Measurements from ENCODE around the gene LRRK1. TPM values are rescaled to one million over a fixed set of nuclear protein-coding genes. Genes with fewer than 3 reads are reported as not detected.

LRRK1 gene
- polyA plus RNA-seq, 1 donor (not counting 4 experiments of a cell fraction or from before 2014, with no cell fraction given): 6.2 TPM

DNA sequence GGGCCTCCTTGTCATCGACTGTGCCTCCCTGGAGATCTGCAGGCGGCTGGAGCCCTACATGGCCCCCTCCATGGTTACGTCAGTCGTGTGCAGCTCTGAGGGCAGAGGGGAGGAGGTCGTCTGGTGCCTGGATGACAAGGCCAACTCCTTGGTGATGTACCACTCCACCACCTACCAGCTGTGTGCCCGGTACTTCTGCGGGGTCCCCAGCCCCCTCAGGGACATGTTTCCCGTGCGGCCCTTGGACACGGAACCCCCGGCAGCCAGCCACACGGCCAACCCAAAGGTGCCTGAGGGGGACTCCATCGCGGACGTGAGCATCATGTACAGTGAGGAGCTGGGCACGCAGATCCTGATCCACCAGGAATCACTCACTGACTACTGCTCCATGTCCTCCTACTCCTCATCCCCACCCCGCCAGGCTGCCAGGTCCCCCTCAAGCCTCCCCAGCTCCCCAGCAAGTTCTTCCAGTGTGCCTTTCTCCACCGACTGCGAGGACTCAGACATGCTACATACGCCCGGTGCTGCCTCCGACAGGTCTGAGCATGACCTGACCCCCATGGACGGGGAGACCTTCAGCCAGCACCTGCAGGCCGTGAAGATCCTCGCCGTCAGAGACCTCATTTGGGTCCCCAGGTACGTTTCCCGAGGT is 146.5 kb downstream of the LRRK1 start:
- dilution Hi-C loops (cut with MboI; ENCODE audit: extremely low pct_ligation_motif_present, low sequenced_read_pairs): no loop called here
- peaks cover 4 to 11% of the 10 kb centered on the region in 2 experiments for H3K36me3 ChIP-seq (ENCODE audit: control insufficient read depth in 2 of 2, extremely low read depth in 1 of 2, insufficient read depth in 2 of 2, low read length in 2 of 2)
- no peak for TF ChIP-seq EZH2 (IDR thresholded peaks at IDR 0.05; ENCODE audit: low read length)
- TF ChIP-seq, protein P1, sequence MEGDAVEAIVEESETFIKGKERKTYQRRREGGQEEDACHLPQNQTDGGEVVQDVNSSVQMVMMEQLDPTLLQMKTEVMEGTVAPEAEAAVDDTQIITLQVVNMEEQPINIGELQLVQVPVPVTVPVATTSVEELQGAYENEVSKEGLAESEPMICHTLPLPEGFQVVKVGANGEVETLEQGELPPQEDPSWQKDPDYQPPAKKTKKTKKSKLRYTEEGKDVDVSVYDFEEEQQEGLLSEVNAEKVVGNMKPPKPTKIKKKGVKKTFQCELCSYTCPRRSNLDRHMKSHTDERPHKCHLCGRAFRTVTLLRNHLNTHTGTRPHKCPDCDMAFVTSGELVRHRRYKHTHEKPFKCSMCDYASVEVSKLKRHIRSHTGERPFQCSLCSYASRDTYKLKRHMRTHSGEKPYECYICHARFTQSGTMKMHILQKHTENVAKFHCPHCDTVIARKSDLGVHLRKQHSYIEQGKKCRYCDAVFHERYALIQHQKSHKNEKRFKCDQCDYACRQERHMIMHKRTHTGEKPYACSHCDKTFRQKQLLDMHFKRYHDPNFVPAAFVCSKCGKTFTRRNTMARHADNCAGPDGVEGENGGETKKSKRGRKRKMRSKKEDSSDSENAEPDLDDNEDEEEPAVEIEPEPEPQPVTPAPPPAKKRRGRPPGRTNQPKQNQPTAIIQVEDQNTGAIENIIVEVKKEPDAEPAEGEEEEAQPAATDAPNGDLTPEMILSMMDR (optimal IDR thresholded peaks at IDR 0.05 in 1 of 3, IDR thresholded peaks at IDR 0.05 in 1 of 3, conservative IDR thresholded peaks at IDR 0.05 in 1 of 3; ENCODE audit: extremely low read depth in 1 of 3, insufficient read depth in 2 of 3, low read length in 3 of 3): no peak

DNA sequence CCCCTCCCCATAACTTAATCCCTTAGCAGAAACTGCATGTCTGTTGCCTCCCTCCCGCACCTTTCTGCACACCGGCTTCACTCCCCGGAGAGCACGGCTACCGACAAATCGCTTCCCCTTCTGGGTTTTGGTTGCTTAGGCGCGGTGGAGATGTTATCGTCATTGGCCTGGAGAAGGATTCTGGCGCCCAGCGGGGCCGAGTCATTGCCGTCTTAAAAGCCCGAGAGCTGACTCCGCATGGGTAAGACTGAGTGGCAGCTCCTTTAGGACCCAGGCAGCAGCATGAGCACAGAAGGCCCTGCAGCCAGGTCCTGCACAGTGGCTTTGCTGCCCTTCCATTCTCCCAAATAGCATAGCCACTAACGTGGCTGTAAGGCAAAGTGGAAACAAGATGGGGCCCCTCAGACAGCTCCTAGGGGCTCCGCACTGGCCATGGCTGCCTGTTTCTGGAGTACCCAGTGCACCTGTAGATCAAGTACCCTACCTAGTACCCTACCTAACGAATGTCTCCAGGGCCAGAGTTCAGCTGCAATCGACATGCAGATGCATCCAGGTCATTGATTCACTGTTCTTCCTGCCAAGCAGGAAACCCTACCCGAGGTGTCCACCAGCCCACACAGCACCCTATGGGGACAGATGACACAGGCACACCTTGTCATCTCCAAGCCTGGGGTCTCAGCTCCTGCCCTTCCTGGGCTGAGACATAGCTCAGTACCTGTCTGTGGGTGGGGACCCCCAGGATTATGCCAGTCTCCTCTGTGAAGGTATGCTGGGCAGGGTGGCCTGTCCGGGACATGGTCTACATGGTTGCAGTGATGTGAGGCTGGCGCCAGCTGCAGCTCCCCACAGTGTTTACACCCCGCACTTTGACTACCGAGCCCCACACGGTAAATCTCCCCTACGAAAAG is 147.6 kb downstream of the LRRK1 start:
- DNase-seq (ENCODE audit: low read depth, low spot score) (no peak), FAIRE-seq (no peak)
- Histone ChIP-seq H3K4me3 (ENCODE audit: control insufficient read depth in 2 of 3, extremely low read depth in 1 of 3, insufficient read depth in 2 of 3, low read depth in 1 of 3, low read length in 3 of 3) (no peak overlapping the region), H3K36me3 (ENCODE audit: control insufficient read depth in 2 of 2, extremely low read depth in 1 of 2, insufficient read depth in 2 of 2, low read length in 2 of 2) (peaks cover 4% of the 10 kb centered on the region in 2 experiments), H3K4me1 (ENCODE audit: control insufficient read depth, extremely low read depth, insufficient read depth, low read length) (peaks cover 27% of the 10 kb centered on the region), H3K9ac (ENCODE audit: control insufficient read depth, extremely low read depth, insufficient read depth, low read length) (no peak overlapping the region), H3K27ac (ENCODE audit: control insufficient read depth, insufficient read depth, low read length) (no peak overlapping the region), H3K9me1 (ENCODE audit: control insufficient read depth, extremely low read depth, insufficient read depth, low read length) (peaks cover 3% of the 10 kb centered on the region), H4K20me1 (ENCODE audit: control insufficient read depth, extremely low read depth, insufficient read depth, low read length) (no peaks in the 10 kb centered on the region), H3K79me2 (ENCODE audit: control insufficient read depth, insufficient read depth, low read length) (no peaks in the 10 kb centered on the region), H3K9me3 (ENCODE audit: control insufficient read depth, low read depth, low read length) (no peaks in the 10 kb centered on the region), H3K27me3 (ENCODE audit: control insufficient read depth, extremely low read depth, insufficient read depth, low read length) (no peaks in the 10 kb centered on the region), H3K4me2 (ENCODE audit: control insufficient read depth, extremely low read depth, insufficient read depth, low read depth, low read length) (no peak overlapping the region), H2AFZ (ENCODE audit: control insufficient read depth, low read length) (no peak overlapping the region)
- dilution Hi-C loops (cut with MboI; ENCODE audit: extremely low pct_ligation_motif_present, low sequenced_read_pairs): no loop called here
- TF ChIP-seq EZH2 (IDR thresholded peaks at IDR 0.05; ENCODE audit: low read length): no peak
- TF ChIP-seq, protein P1 (optimal IDR thresholded peaks at IDR 0.05 in 1 of 3, IDR thresholded peaks at IDR 0.05 in 1 of 3, conservative IDR thresholded peaks at IDR 0.05 in 1 of 3; ENCODE audit: extremely low read depth in 1 of 3, insufficient read depth in 2 of 3, low read length in 3 of 3): no peak

More for the DNA sequence above, 146.5 kb downstream of the LRRK1 start:
- H3K79me2 ChIP-seq (ENCODE audit: control insufficient read depth, insufficient read depth, low read length): no peaks in the 10 kb centered on the region
- peaks cover 22% of the 10 kb centered on the region for H3K4me1 ChIP-seq (ENCODE audit: control insufficient read depth, extremely low read depth, insufficient read depth, low read length)
- no peak overlapping the region for H2AFZ ChIP-seq (ENCODE audit: control insufficient read depth, low read length)
- no peaks in the 10 kb centered on the region for H3K27me3 ChIP-seq (ENCODE audit: control insufficient read depth, extremely low read depth, insufficient read depth, low read length)
- no peaks in the 10 kb centered on the region for H3K9me3 ChIP-seq (ENCODE audit: control insufficient read depth, low read depth, low read length)
- no peak overlapping the region for H3K9ac ChIP-seq (ENCODE audit: control insufficient read depth, extremely low read depth, insufficient read depth, low read length)
- no peaks in the 10 kb centered on the region for H4K20me1 ChIP-seq (ENCODE audit: control insufficient read depth, extremely low read depth, insufficient read depth, low read length)
- no peak for FAIRE-seq
- no peak overlapping the region for H3K4me3 ChIP-seq (ENCODE audit: control insufficient read depth in 2 of 3, extremely low read depth in 1 of 3, insufficient read depth in 2 of 3, low read depth in 1 of 3, low read length in 3 of 3)
- H3K4me2 ChIP-seq (ENCODE audit: control insufficient read depth, extremely low read depth, insufficient read depth, low read depth, low read length): no peak overlapping the region
- no peak overlapping the region for H3K27ac ChIP-seq (ENCODE audit: control insufficient read depth, insufficient read depth, low read length)
- no peak for DNase-seq (ENCODE audit: low read depth, low spot score)
- H3K9me1 ChIP-seq (ENCODE audit: control insufficient read depth, extremely low read depth, insufficient read depth, low read length): peaks cover 3% of the 10 kb centered on the region
